Endodermal cell (in vitro differentiated cells): Measurements from ENCODE around the gene ARHGAP25. TPM values are rescaled to one million over a fixed set of nuclear protein-coding genes. Genes with fewer than 3 reads are reported as not detected.

Source experiments
- DNase-seq: peaks from one replicate; pipeline ENCODE4 v3.0.0-alpha.2; 2017
- H3K27ac ChIP-seq: 2 replicates; pipeline ENCODE4 v1.5.1; 2013; ENCODE audit warnings: mild to moderate bottlenecking, low read depth, low read length, moderate library complexity
- H3K27me3 ChIP-seq: 2 replicates; pipeline ENCODE4 v1.6.1; 2013; ENCODE audit warnings: mild to moderate bottlenecking, low read length, moderate library complexity; ENCODE audit not compliant: insufficient read depth, control insufficient read depth, poor library complexity, severe bottlenecking
- H3K36me3 ChIP-seq: 2 replicates; pipeline ENCODE4 v1.7.0; 2013; ENCODE audit warnings: mild to moderate bottlenecking, low read length, moderate library complexity; ENCODE audit not compliant: control insufficient read depth, insufficient read depth
- H3K4me1 ChIP-seq: one replicate; pipeline ENCODE4 v1.7.0; 2013; ENCODE audit warnings: low read length; ENCODE audit not compliant: control insufficient read depth, insufficient read depth
- H3K4me3 ChIP-seq: 2 replicates; pipeline ENCODE4 v1.5.1; 2013; ENCODE audit warnings: mild to moderate bottlenecking, low read length, moderate library complexity
- H3K9ac ChIP-seq: 2 replicates; pipeline ENCODE4 v1.6.1; 2013; ENCODE audit warnings: mild to moderate bottlenecking, low read length, moderate library complexity; ENCODE audit not compliant: poor library complexity, severe bottlenecking; ENCODE audit errors: extremely low read depth
- H3K9me3 ChIP-seq: 2 replicates; pipeline ENCODE4 v1.6.1; 2013; ENCODE audit warnings: mild to moderate bottlenecking, low read length, moderate library complexity; ENCODE audit not compliant: control insufficient read depth
- H3K27ac Mint-ChIP-seq: 2 replicates; pipeline ENCODE4 v1.8.0; 2020; ENCODE audit warnings: mixed read lengths
- H3K27me3 Mint-ChIP-seq: 2 replicates; pipeline ENCODE4 v1.8.0; 2021; ENCODE audit warnings: mild to moderate bottlenecking, mixed read lengths; ENCODE audit not compliant: insufficient read depth
- H3K36me3 Mint-ChIP-seq: 2 replicates; pipeline ENCODE4 v1.8.0; 2020; ENCODE audit warnings: low read depth, mixed read lengths
- H3K4me1 Mint-ChIP-seq: 2 replicates; pipeline ENCODE4 v1.8.0; 2020; ENCODE audit warnings: mixed read lengths
- H3K4me3 Mint-ChIP-seq: 2 replicates; pipeline ENCODE4 v1.8.0; 2020; ENCODE audit warnings: mild to moderate bottlenecking, moderate library complexity, mixed read lengths
- H3K9me3 Mint-ChIP-seq: 2 replicates; pipeline ENCODE4 v1.8.0; 2020; ENCODE audit warnings: mild to moderate bottlenecking, mixed read lengths
- WGBS, 2 experiments: methylation state at CpG; one replicate each; pipeline versions ENCODE4 v1.1.5 to v1.1.7; 2013; ENCODE audit warnings: missing lambda C conversion rate in 2 of 2, mixed read lengths in 1 of 2; ENCODE audit not compliant: insufficient coverage in 1 of 2, insufficient read length in 1 of 2; 5-methylcytosine and 5-hydroxymethylcytosine counted together
- total RNA-seq, 2 donors: library from RNA; stranded (reverse); fragmentation: NEBNext Ultra II Directional in 1 of 2; extraction: Animal tissue kit (Norgen Biotek cat#: 25700) in 1 of 2; gene quantifications; 2 replicates in 1 of 2; 3 replicates in 1 of 2; pipeline ENCODE4 v1.2.1, GENCODE V29; 2021
- TF ChIP-seq, protein P1 (sequence below): fragments of 200-600 bp; sonication (generic); conservative IDR thresholded peaks from 2 replicates; pipeline ENCODE4 v1.5.0; 2021; ENCODE audit warnings: antibody characterized with exemption, mild to moderate bottlenecking

ARHGAP25 gene
- total RNA-seq, 2 donors from 2014 or later, result 0.82 to 2.6 TPM

DNA sequence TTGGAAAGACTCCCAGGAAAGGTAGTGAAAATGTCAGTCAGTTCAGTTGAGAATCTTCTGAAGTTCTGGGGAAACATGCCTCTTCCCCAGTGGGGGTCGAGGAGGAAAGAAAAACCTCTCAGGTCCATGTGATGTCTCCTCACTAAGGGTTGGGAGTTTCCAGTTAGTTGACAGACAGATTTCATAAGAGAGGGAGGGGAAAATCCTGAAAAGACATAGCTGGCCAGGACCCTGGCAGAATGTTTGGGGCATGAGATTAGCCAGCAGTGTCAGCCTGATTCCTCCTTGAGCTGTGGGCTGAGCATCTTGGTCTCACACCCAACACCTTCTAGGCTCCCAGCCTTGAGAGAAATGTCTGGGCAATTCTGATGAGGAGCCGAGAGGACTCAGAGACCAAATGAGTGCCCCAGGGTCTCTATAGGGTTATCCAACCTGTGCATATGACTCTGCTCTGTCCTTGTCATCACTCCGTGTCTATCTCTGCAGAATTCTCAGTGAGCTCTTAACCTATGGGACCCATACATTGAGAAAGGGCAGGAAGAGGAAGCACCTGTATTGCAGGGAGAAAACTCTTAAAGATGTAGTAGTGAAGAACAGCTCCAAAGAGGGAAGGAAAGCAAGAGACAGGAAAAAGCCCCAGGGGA lies 122.7 kb downstream of the ARHGAP25 start:
- Mint-ChIP-seq H3K9me3 (no peaks in the 10 kb centered on the region), H3K27ac (no peak overlapping the region), H3K27me3 (peaks cover 56% of the 10 kb centered on the region), H3K4me3 (no peak overlapping the region), H3K4me1 (peaks cover 17% of the 10 kb centered on the region), H3K36me3 (no peaks in the 10 kb centered on the region)
- Histone ChIP-seq H3K4me1 (peaks cover 3% of the 10 kb centered on the region), H3K9me3 (no peaks in the 10 kb centered on the region), H3K9ac (no peak overlapping the region), H3K4me3 (no peak overlapping the region), H3K27ac (no peak overlapping the region), H3K36me3 (no peaks in the 10 kb centered on the region), H3K27me3 (peaks cover 55% of the 10 kb centered on the region)
- WGBS, 2 experiments, result 75 to 86% methylated on average over 3 of the region's 3 CpGs
- TF ChIP-seq, protein P1, sequence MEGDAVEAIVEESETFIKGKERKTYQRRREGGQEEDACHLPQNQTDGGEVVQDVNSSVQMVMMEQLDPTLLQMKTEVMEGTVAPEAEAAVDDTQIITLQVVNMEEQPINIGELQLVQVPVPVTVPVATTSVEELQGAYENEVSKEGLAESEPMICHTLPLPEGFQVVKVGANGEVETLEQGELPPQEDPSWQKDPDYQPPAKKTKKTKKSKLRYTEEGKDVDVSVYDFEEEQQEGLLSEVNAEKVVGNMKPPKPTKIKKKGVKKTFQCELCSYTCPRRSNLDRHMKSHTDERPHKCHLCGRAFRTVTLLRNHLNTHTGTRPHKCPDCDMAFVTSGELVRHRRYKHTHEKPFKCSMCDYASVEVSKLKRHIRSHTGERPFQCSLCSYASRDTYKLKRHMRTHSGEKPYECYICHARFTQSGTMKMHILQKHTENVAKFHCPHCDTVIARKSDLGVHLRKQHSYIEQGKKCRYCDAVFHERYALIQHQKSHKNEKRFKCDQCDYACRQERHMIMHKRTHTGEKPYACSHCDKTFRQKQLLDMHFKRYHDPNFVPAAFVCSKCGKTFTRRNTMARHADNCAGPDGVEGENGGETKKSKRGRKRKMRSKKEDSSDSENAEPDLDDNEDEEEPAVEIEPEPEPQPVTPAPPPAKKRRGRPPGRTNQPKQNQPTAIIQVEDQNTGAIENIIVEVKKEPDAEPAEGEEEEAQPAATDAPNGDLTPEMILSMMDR, result no peak
- DNase-seq, result no peak

DNA sequence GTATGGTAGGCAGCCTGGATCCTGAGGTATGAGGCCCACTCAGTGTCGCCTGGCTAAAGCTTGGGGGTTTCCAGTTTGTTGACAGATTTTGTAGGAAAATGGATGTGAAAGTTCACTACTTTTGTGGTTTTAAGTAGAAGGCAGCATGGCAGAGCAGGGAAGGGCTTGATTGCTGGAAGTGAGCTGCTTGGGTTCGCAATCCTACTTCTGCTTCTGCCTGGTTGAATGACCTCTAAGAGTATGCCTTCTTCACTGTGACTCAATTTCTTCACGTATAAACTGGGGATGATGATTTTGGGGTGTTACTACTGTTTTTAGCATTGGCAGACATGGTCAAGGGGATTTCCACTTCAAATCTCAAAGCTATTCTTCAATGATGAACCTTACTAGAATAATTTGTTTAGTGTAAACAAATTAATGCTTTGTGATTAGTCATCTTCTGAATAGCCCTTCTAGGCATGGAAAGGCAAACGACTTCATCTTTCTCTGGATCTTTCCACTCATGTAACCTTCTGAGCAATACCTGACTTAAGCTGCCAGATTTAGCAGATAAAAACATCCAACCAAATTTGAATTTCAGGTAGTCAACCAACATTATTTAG lies 123.3 kb downstream of the ARHGAP25 start:
- peaks cover 3% of the 10 kb centered on the region for H3K4me1 ChIP-seq
- no peak overlapping the region for H3K4me3 ChIP-seq
- no peak for DNase-seq
- H3K9me3 ChIP-seq, result no peaks in the 10 kb centered on the region
- peaks cover 63% of the 10 kb centered on the region for H3K27me3 Mint-ChIP-seq
- H3K36me3 ChIP-seq, result no peaks in the 10 kb centered on the region
- H3K9ac ChIP-seq, result no peak overlapping the region
- no peaks in the 10 kb centered on the region for H3K36me3 Mint-ChIP-seq
- H3K9me3 Mint-ChIP-seq, result no peaks in the 10 kb centered on the region
- H3K4me3 Mint-ChIP-seq, result no peak overlapping the region
- H3K27ac ChIP-seq, result no peak overlapping the region
- H3K27me3 ChIP-seq, result peaks cover 62% of the 10 kb centered on the region
- H3K4me1 Mint-ChIP-seq, result peaks cover 17% of the 10 kb centered on the region
- no peak overlapping the region for H3K27ac Mint-ChIP-seq
- TF ChIP-seq, protein P1, result no peak
- WGBS, 2 experiments, result 91 to 94% methylated on average over 3 to 4 of the region's 4 CpGs

DNA sequence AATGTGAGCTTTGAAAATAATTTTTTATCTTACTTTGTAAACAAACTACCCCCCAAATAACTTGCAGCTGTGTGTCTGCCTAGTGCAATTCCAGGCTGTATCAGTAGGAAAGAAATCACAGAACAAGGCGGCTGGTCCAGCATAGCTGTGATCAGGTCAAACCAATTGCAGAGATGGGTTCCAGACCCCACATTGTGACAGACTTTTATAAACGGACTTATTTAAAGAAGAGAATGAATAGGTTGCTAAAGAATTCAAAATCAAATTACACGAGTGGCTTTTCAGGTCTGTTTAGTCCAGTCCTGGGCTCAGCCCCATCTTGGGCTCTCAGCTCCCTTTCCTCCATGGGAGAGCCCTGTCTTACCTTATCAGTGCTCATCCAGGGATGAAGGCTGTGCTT lies 125.5 kb downstream of the ARHGAP25 start:
- no peaks in the 10 kb centered on the region for H3K36me3 ChIP-seq
- H3K4me1 Mint-ChIP-seq, result peaks cover 23% of the 10 kb centered on the region
- 87 to 89% methylated on average over 3 of the region's 3 CpGs for WGBS, 2 experiments
- DNase-seq, result no peak
- peaks cover 70% of the 10 kb centered on the region for H3K27me3 Mint-ChIP-seq
- peaks cover 3% of the 10 kb centered on the region for H3K4me1 ChIP-seq
- H3K27me3 ChIP-seq, result peaks cover 70% of the 10 kb centered on the region
- H3K27ac ChIP-seq, result no peak overlapping the region
- H3K9me3 ChIP-seq, result no peaks in the 10 kb centered on the region
- no peak overlapping the region for H3K27ac Mint-ChIP-seq
- no peak overlapping the region for H3K4me3 Mint-ChIP-seq
- no peak overlapping the region for H3K9ac ChIP-seq
- H3K4me3 ChIP-seq, result no peak overlapping the region
- H3K36me3 Mint-ChIP-seq, result no peaks in the 10 kb centered on the region
- H3K9me3 Mint-ChIP-seq, result no peaks in the 10 kb centered on the region
- TF ChIP-seq, protein P1, result no peak
